ENCODE data around the gene CIZ1.

Gene CIZ1

GRCh38 chr9:128159784-128160602 is 31.4 kb downstream of the CIZ1 start, which contains the start of gene BBLN:
Gene BBLN, plus strand, starts transcription at chr9:128160265. Its CDS starts 143 bp downstream, at chr9:128160408.
- TF ChIP-seq CTCF (IDR thresholded peaks at IDR 0.05; ENCODE audit: control insufficient read depth, extremely low read depth, insufficient read depth), result no peak
- peak within 1 kb of the TSS; percentile 89 for H3K4me3 ChIP-seq (ENCODE audit: low read depth, low read length)

DNA sequence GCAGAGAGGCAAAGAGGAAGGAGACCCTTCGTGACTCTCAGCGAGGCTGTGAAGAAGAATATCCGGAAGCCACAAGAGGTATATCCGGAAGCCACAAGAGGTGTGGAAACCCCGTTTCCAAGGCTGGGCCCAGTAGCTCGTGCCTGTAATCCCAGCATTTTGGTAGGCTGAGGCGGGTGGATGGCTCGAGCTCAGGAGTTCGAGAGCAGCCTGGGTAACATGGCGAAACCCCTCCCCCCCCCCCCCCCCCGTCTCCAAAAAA is 31.9 kb downstream of the CIZ1 start:
- peak overlapping the region; percentile 89 for H3K4me3 ChIP-seq (ENCODE audit: low read depth, low read length)
- no peak for TF ChIP-seq CTCF (IDR thresholded peaks at IDR 0.05; ENCODE audit: control insufficient read depth, extremely low read depth, insufficient read depth)
- DNase-seq (ENCODE audit: low read depth), result no peak

More at GRCh38 chr9:128159784-128160602, 31.4 kb downstream of the CIZ1 start, which contains the start of gene BBLN:
- peak; percentile 31 for DNase-seq (ENCODE audit: low read depth)

DNA sequence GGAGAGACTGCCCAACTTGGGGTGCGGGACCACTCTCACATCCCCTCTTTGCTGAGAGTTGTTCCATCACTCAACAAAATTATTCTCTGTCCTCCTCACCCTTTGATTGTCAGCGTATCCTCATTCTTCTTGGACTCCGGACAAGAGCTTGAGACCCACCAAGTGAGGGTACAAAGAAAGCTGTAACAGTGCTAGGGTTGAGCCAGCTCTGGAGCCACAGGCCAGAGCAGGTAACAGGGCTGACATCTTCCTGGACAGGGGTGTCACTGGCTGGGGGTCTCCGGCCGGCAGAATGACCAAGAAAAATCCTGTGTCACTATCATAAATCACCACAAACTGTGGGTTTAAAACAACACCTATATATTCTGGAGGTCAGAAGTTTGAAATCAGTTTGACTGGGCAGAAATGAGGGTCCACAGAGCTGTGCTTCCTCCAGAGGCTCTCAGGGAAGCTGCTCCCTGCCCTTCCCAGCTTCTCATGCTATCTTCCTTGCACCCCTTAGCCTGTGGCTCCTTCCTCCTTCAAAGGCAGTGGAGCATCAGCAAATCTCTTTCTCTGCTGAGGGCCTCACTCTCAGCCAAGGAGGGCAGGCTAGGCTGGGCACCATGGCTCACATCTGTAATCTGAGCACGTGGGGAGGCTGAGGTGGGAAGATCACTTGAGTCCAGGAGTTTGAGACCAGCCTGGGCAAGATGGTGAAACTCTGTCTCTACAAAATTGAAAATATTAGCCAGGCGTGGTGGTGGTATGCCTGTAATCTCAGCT is 35.5 kb downstream of the CIZ1 start:
- no peak for TF ChIP-seq CTCF (IDR thresholded peaks at IDR 0.05; ENCODE audit: control insufficient read depth, extremely low read depth, insufficient read depth)
- H3K4me3 ChIP-seq (ENCODE audit: low read depth, low read length), result no peak overlapping the region
- no peak for DNase-seq (ENCODE audit: low read depth)

DNA sequence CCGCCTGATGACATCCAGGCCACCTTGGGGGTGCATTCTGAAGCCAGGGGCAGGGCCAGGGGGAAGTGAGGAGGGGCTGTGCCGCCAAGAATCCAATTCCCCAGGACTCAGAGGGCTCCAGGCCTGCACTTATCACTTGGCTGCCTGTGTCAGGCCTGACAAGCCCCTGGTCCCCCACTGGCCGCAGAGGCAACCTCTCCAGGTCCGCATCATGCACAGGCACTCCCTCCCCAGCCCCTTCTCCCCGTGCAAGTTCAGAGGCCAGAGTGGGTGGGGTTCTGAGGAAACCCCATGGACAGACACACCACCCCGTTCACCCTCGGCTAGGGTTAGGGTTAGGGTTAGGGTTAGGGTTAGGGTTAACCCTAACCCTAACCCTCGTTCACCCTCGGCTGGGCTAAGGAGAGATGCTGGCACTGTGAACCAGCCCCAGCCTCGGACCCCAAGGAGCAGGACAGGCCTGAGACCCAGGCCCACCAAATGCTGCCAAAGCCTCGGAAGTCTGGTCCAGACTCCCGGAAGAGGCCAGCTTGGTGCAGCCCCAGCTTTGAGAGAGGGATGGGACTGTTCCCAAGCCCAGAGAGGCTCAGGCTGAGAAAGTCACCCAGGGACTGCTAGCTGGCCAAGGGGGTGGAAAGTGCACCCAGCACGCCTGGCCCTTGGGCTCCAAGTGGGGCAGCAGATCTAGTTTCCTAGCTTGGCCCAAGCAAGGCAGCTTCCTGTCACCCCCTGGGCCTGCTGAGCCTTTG is 37.3 kb downstream of the CIZ1 start:
- no peak for TF ChIP-seq CTCF (IDR thresholded peaks at IDR 0.05; ENCODE audit: control insufficient read depth, extremely low read depth, insufficient read depth)
- DNase-seq (ENCODE audit: low read depth), result no peak
- H3K4me3 ChIP-seq (ENCODE audit: low read depth, low read length), result no peak overlapping the region

GRCh38 chr9:128153060-128153946 is 38.1 kb downstream of the CIZ1 start:
- no peak overlapping the region for H3K4me3 ChIP-seq (ENCODE audit: low read depth, low read length)
- DNase-seq (ENCODE audit: low read depth), result no peak
- TF ChIP-seq CTCF (IDR thresholded peaks at IDR 0.05; ENCODE audit: control insufficient read depth, extremely low read depth, insufficient read depth), result no peak
